Measurements from ENCODE around the gene S100B. TPM values are rescaled to one million over a fixed set of nuclear protein-coding genes. Genes with fewer than 3 reads are reported as not detected.

Gene S100B
- total and polyA plus RNA-seq, 2 of the 13 experiments (the other 11 are each of a cell fraction or from before 2014, with no cell fraction given): not detected

- H3K4me1 ChIP-seq (ENCODE audit: insufficient read depth, low read length): peaks cover 22% of the 10 kb centered on the region
- intact Hi-C loops (cut with micrococcal nuclease; ENCODE audit: unreplicated experiment): no loop called here
- in situ Hi-C loops (cut with HindIII; ENCODE audit: extremely low pct_ligation_motif_present, low pct_unique_long_range_greater_than_20kb): no loop called here
- no peak overlapping the region for H3K4me3 ChIP-seq (replicated peaks in 1 of 3; ENCODE audit: insufficient read depth in 1 of 3, low read depth in 2 of 3, low read length in 3 of 3)
- no peak overlapping the region for H3K4me2 ChIP-seq (ENCODE audit: low read depth, low read length)
- no peak for TF ChIP-seq THRA (CRISPR knock-in tag; IDR thresholded peaks at IDR 0.05; ENCODE audit: borderline replicate concordance)
- no peak for TF ChIP-seq DZIP1 (CRISPR knock-in tag; IDR thresholded peaks at IDR 0.05)
- TF ChIP-seq ZFP36L1 (CRISPR knock-in tag; IDR thresholded peaks at IDR 0.05): no peak
- no peak for TF ChIP-seq ARID3A (IDR thresholded peaks at IDR 0.05; ENCODE audit: low read depth, low read length)
- TF ChIP-seq ZNF280D (CRISPR knock-in tag; IDR thresholded peaks at IDR 0.05): no peak
- TF ChIP-seq SMARCE1 (IDR thresholded peaks at IDR 0.05; ENCODE audit: borderline replicate concordance): no peak
- TF ChIP-seq ZNF232 (CRISPR knock-in tag; IDR thresholded peaks at IDR 0.05; ENCODE audit: borderline replicate concordance): no peak
- TF ChIP-seq ZNF839 (CRISPR knock-in tag; IDR thresholded peaks at IDR 0.05; ENCODE audit: borderline replicate concordance): no peak
- ChIA-PET POLR2A (interaction anchor here (2.2 kb wide), 1 partner anchor 8 kb away, joined by 29 read pairs; the partner anchor contains the start of gene PRMT2), CTCF (ENCODE audit: low intra/inter-chr PET ratio, low total read pairs) (no interaction called here)
- BruUV-seq (replicated peaks): no TSS peak
- H3K36me3 ChIP-seq (replicated peaks in 1 of 2; ENCODE audit: control insufficient read depth in 1 of 2, insufficient read depth in 2 of 2, low read length in 2 of 2): no peaks in the 10 kb centered on the region
- no peak overlapping the region for H2AFZ ChIP-seq (ENCODE audit: low read length)
- no peaks in the 10 kb centered on the region for H4K20me1 ChIP-seq (ENCODE audit: insufficient read depth, low read length)
- no peak overlapping the region for H3K27ac ChIP-seq (ENCODE audit: extremely low read length, insufficient read depth, low read length)
- DNase-seq (ENCODE audit: low spot score) (no peak), ATAC-seq (no peak), FAIRE-seq (no peak)
- H3K27me3 ChIP-seq (ENCODE audit: control insufficient read depth in 1 of 2, insufficient read depth in 2 of 2, low read length in 2 of 2): no peaks in the 10 kb centered on the region
- H3K9me3 ChIP-seq (ENCODE audit: low read length): no peaks in the 10 kb centered on the region
- no peak overlapping the region for H3K9ac ChIP-seq (ENCODE audit: insufficient read depth, low read depth, low read length)
- no peaks in the 10 kb centered on the region for H3K79me2 ChIP-seq (ENCODE audit: insufficient read depth, low read length)
- 71% methylated on average over 4 of the region's 4 CpGs for WGBS (ENCODE audit: low lambda C conversion rate)
These were observed 22.8 kb upstream of the S100B start for GRCh38 chr21:46627726-46628125.

Data from HepG2 (cell line).